ENCODE measurements around the gene BCL2L15.

- TF ChIP-seq CTCF (IDR thresholded peaks at IDR 0.05) (peak in 4 of 6 experiments; percentile 42 to 73 (median 58)), POLR2A (IDR thresholded peaks at IDR 0.05) (no peak)
Measured at GRCh38 chr1:113835686-113836290, 51.6 kb downstream of the BCL2L15 start.
